GM12872 (cell line): ENCODE results near the gene LDLRAD3.

ENCODE experiments used
- CTCF ChIP-seq: IDR thresholded peaks from 3 replicates; pipeline ENCODE4 v1.5.1; 2011; ENCODE audit warnings: low read depth, mild to moderate bottlenecking, low read length, moderate library complexity; ENCODE audit not compliant: insufficient read depth

The LDLRAD3 gene

GRCh38 chr11:35928688-35929395 lies 15.0 kb upstream of the LDLRAD3 start:
- TF ChIP-seq CTCF: no peak

- TF ChIP-seq CTCF: no peak
Observed at GRCh38 chr11:35930466-35930865, 13.4 kb upstream of the LDLRAD3 start.

GRCh38 chr11:35932121-35932520 lies 11.7 kb upstream of the LDLRAD3 start:
- TF ChIP-seq CTCF: no peak

- no peak for TF ChIP-seq CTCF
Observed at GRCh38 chr11:35932681-35933319, 11.1 kb upstream of the LDLRAD3 start.

GRCh38 chr11:35933320-35933871 lies 10.5 kb upstream of the LDLRAD3 start:
- TF ChIP-seq CTCF: no peak

- no peak for TF ChIP-seq CTCF
Observed at GRCh38 chr11:35934271-35934670, 9.6 kb upstream of the LDLRAD3 start.

- TF ChIP-seq CTCF: no peak
Observed at GRCh38 chr11:35934981-35935380, 8.9 kb upstream of the LDLRAD3 start.
